HG03354 (cell line): ENCODE data around the gene HOMER1.

Experiments used
- ATAC-seq: cut with Tn5 transposase; IDR thresholded peaks from one replicate; pipeline ENCODE4 v1.9.1; 2021; ENCODE audit warnings: mild to moderate bottlenecking; ENCODE audit not compliant: unreplicated experiment, poor library complexity, severe bottlenecking

Gene HOMER1

DNA sequence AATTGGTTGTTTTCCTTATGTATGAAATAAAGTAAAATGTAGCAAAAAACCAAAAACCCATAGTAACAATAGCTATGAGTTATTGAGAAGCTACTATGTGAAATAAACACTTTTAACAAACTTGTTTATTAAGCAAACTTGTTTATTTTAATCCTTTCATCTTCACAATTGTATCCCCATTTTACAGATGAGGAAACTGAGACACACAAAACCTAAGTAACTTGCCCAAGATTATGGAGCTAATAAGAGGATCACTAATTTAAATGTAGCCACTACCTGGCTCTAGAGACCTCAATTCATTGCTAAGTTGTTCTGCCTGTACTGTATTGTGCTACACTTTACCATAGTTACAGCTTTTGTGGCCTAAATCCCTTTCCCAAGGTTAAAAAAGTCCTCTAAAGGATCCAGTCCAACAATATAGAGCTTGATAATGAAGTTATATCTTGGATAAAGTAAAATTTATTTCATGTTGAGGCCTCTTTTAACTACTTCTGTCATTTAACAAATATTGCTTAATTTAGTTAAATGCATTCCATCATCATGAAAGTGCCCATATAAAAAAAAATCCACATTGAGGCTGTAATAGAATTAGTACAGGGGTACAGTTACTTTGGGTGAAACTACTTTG lies 22.1 kb downstream of the HOMER1 start:
- no peak for ATAC-seq

DNA sequence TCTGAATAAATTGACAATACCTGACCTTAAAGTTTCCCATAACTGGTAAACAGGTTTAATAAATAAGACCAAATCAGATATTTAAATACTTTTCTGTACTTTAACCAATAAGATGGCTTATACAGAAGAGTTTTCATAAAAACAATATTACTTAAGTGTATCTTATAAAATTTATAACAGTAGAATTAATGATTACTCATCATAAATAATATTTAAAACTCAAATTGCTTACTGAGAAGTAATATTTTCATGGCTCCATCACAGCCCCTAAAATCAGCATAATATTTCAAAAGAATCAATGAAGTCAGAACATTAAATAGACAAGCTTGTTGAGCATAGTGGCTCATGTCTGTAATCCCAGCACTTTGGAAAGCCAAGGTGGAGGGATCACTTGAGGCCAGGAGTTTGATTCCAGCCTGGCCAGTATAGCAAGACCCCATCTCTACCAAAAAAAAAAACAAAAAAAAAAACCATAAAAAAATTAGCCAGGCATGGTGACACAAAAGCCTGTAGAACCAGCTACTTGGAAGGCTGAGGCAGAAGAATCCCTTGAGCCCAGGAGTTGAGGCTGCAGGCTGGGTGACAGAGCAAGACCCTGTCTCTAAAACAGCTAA lies 23.5 kb downstream of the HOMER1 start:
- ATAC-seq: no peak

DNA sequence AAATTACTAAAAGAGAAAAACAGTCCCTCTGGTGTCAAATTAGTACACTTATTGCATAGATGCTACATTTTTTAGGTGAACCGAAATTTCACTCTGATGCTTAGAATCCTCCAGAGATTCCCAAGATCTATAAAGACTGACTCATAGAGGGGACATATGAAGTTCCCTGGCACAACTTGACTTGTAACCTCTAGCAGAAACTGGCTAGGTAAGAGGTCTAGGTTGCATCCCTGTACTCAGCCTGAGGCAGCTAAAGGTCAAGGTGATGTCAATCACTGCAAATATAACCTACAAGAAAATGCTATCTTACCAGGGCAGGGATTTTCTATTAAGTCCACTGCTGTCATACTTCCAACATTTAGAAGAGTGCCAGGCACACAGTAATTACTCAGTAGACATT lies 24.2 kb downstream of the HOMER1 start:
- ATAC-seq: no peak

DNA sequence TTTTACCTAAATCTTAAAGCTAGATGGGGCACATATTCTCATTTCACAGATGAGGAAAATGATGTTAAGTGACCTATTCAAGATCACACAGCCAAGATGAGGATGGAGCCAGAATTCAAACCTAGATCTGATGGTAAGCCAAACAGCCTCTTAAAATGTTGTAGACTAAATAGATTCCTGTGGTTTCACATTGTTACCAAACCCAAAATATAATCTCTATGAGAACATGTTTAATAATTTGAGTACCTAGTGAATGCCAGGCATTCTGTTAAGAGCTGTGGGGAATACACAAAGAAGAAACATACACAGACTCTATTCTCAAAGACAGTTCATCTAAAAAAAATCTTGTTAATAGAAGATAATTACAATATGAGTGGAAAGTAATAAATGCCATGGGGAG lies 25.2 kb downstream of the HOMER1 start:
- no peak for ATAC-seq

DNA sequence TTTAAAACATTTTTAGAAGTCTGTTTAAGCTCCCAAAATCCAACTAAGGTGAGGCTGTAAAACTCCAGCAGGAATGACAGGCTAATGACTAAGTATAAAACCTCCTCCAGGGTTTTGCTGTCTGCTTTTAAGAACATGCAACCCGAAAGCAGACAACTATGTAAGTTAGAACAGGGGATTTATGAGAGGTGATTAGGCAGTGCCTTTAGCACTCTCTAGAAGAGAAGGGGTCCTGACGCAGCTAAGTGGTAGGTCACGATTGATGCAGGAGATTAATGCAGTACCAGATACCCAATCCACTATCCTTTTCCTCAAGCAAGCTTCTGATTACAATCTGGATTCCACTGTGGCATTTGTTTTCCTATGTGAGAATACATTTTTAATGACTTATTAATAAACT lies 25.9 kb downstream of the HOMER1 start:
- no peak for ATAC-seq

DNA sequence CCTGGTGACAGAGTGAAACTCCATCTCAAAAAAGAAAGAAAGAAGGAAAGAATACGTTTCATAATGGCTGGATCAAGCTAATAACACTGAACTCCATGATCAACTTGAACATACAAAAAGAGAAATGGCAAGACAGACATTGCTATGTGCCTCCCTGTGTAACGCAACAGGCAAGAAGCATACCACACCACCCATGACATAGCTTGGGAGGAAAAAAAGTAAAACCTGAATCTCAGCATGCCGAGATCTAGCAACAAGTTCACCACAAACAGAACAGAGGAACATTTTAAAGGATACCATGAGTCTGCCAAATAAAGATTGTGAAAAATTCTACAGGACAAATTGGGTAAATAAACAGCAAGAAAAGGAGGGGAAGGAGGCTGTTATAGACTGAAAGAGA lies 26.7 kb downstream of the HOMER1 start:
- ATAC-seq: no peak

DNA sequence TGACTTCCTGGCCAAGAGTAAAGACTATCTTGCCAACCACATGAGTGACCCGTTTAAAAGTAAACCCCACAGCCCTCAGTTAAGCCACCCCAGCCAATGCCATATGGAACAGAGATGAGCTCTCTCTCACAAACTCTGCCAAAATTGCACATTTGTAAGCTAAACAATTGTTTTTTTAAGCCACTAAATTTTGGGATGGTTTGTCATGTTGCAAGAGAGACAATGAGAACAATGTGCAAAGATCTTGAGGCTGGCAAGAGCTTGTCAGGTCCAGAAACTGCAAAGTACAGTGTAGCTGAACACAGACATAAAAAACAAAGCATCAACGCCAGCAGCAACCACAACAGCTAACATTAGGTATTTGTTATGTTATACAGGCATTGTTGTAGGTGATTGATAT lies 27.8 kb downstream of the HOMER1 start:
- ATAC-seq: no peak

DNA sequence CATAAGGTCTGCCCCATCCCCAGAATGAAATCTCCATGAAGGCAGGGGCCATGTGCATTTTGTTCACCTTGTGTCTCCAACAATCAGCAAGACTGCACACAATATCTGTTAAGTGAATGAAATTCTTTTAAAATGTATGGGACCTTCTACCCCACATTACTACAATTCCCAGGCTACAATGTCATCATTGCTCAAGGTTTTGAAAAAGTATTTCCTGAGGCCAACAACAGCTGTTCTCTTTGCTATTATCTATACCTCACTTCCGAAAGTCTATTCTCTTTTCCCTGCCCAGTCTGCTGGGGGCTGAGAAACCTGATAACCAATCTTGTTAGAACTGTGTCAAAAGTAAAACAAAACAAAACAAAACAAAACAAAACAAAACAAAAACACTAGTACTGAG lies 29.2 kb downstream of the HOMER1 start:
- ATAC-seq: no peak

DNA sequence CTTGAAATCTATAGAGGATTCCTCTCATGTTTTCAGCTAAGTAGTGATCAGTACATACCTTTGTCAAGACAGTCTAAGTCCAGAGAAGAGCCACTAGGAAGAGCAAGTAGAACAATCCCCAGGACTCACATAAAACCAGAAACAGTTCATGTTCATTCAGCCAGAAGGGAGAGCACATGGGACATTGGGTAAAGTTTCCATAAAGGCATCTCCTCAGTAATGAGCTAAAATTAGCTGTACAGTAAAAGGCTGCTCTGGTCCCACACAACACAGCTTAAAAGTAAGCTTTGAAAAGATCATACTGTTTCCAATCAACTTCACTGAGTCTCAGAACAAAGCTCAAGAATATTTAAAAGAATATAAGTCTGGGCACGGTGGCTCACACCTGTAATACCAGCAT lies 32.4 kb downstream of the HOMER1 start:
- ATAC-seq: no peak

DNA sequence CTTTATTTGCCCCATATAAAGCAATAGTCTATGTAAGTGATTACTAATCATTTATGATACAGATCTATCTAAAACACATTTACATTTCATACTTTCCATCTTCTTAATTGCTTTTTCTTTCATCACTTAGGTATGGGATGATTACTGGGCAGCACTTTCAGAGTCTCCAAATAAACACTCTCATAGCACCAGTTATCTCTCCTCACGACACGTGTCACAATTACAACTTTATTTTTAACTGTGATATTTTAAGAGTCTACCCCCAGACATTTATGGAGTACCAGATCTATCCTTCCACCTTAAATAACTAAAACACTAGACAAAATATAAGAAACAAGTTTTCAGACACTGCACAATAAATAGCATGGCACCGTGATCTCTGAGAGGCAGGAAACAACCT lies 32.9 kb downstream of the HOMER1 start:
- no peak for ATAC-seq

DNA sequence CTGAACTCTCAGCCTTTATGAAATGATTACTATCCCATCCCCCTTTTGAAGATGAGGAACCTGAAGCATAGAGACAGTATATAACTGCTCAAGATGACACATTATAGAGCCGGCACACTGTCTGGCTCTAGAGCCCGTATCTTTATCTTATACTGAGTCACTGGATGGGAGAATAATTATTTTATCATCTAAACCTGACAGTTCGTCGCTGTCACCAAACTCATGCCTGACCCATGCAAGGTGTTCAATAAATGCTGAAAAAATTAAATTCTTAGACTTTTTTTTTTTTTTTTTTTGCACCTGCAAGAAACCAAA lies 38.8 kb downstream of the HOMER1 start:
- ATAC-seq: no peak

DNA sequence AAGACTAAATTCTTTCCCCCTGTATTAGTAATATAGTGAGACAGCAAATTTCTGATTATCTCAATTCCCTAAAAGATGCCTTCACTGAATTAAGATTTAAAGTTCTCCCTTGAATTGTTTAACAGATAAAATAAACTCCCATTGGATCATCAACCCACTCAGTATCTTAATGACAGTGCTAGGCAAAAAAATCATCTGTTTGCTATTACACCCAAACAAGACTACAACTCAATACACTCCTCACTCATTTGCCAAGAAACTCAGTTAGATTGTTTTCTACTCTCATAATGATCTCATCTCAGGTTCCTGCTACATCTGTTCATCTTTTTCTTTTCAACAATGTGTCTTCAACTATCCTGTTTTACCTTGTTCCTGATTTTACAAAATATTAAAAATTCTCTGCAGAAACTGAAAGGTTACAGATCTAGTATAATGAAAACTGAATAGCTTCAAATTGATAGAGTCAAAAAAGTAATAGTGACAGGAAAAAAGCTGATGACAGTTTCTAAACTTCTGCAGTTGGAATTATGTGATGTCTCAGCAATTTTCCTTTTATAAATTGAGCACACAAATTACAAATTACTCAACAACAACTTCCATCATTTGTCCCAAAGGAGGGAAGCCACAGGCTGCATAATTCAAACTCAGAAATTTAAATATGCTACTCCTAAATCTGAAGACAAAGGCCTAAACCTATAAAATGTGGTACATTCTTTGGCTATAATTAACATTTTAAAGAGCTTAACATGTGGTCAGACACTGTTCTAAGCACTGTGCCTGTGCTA lies 39.4 kb downstream of the HOMER1 start:
- ATAC-seq: no peak

DNA sequence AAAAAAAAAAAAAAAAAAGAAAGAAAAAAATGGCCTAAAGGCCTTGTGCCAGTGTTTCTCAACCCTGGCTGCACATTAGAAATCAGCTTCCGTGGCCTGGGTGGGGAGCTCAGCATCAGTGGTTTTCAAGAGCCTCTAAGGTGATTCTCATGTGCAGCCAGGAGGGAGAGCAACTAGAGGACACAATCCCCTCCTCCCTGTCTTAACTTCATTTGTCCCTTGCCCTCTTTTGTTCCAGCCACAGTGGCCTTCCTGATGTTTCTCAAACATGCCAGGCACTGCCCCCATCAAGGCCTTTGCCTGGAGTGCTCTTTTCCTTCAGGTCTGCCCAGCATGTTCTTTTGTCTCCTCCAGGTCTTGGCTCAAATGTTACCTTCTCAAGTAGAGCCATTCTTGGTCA lies 42.4 kb downstream of the HOMER1 start:
- ATAC-seq: no peak

DNA sequence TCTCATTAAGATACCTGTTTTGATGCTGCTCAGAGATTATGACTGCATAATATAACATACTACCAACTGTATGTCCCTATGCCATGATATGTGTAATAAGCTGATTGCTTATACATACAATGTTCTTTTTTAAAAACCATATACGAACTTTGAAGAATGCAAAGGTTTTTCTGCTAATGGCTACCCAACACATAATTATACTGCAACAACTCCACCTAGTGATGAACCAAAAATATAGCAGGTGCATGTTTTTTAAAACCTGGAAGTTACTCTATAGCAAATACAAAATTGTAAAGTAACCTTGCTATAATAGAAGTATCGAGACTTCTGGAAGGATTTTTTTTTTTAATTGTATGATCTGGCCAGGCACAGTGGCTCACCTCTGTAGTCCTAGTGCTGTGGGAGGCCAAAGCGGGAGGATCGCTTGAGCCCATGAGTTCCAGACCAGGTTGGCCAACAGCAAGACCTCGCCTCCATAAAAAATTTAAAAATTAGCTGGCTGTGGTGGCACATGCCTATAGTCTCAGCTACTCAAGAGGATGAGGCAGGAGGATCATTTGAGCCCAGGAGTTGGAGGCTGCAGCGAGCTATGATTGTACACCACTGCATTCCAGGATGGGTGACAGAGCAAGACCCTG lies 49.1 kb downstream of the HOMER1 start:
- ATAC-seq: peak; percentile 51

DNA sequence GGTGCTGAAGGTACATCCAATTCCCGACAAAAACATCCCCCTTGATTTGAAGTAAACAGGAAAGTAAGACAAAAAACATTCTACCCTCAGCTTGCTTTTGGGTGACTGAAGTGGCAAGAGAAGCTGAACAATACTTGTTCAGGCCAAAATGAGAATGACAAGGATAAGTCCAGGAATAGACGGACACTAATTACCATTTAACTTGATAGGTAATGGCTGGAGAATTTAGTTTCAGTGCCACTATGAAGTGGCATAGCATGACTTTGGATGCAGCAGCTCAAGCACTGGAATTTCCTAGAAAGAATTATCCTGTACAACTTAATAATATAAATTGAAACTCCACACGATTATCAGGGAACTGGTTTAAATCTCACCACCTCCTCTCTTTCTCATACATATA lies 49.7 kb downstream of the HOMER1 start:
- no peak for ATAC-seq

DNA sequence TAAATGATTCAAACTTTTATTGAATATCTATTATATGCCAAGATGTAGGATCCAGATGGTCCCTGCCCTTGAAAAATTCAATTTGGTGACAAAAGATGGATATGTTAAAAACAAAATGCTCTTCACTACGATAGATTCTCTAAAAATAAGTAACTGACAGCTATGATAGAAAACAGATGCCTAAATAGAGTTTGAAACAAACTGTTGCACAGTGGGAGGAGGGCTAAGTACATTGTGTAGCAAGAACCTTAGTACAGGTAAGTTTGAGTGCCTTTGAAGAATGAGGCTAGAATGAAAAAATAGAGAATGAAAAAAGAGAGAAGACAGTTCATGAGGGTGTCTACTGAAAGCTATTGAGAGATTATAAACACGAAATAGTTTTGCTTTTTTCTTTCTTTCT lies 54.3 kb downstream of the HOMER1 start:
- ATAC-seq: no peak

DNA sequence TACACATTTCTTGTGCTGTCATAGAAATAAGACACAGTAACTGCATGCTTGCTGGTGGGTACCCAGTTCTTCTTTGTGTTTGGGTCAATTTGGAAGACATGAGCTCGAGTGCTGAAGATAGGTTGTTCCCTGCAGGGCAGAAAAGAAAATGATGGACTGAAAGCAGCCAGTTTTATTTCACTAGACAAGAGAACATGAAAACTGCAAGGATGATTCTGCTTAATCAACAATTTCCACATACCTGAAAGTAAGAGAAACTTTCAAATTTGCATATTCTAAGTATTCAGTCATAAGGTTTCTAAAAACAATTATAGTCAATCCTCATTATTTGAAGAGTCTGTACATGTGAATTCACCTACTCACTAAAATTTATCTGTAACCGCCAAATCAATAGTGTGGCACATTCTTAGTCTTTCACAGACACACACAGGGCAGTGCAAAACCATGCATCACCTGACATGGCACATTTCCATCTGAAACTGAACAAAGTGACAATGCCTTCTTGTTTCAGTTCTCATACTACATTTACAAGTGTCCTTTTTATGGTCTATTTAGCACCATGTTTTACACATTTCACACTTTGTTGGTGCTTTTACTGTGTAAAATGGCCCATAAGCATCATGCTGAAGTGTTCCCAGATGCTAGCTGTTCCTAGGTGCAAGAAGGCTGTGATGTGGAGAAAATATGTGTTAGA lies 56.9 kb downstream of the HOMER1 start:
- ATAC-seq: peak; percentile 87

DNA sequence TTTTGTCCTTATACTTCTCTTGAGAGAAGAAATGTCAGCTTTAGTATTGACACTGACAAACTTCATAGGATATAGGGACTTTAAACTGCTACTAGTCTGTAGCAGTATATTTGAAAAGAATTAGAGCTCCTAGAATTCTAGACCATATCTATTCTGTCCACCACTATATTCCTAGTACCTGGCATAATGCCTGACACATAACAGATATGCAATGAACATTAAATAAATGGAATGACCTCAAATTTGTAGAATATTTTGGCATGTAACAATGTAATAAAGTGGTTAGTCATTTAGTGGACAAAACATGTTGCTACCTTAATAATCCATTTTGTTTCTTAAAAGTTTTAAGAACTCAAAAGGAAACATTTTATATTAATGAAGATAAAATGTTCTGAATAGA lies 57.5 kb downstream of the HOMER1 start:
- no peak for ATAC-seq

DNA sequence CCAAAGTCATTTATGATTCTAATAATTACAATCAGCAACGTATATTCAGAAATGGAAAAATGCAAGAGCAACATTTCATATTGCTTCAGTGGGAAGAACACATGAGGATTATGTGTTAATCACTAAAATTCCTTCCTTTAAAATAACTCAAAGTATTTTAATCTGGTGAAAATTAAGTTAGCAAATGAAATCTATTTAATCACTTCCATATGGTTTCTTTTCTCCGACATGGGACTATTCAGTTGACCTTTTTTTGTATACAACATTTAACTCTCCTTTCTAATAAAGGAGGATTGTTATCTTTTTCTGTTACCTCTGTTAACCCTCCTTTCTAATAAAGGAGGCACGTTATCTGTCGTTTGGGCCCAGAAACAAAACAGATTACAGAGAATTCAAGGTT lies 59.9 kb downstream of the HOMER1 start:
- ATAC-seq: no peak

DNA sequence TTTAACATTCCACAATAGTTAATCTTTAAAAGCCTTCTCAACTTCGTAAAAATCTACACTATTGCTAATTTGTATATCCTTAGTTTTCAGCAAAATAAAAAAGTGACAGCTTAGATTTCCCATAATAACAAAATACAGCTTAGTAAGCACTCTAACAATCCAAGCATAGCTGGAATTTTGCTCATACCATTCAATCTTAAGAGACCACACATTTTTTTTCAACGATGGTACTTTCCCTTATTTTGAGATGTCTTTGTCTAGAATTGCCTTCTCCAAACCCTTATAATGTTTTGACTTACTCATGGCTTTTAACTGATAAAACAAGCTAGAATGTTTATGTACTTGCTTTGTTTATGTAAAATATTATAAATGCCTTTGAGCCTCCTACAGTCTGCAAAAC lies 65.6 kb downstream of the HOMER1 start:
- no peak for ATAC-seq
